ENCODE data around the gene HOXD9. TPM values are rescaled to one million over a fixed set of nuclear protein-coding genes. Genes with fewer than 3 reads are reported as not detected.
A peak's percentile ranks its signal among the peaks of the same experiment; 100 is the strongest.

The HOXD9 gene
- total and polyA plus RNA-seq, 2 of the 8 experiments (the other 6 are each of a cell fraction or from before 2014, with no cell fraction given), result not detected

DNA sequence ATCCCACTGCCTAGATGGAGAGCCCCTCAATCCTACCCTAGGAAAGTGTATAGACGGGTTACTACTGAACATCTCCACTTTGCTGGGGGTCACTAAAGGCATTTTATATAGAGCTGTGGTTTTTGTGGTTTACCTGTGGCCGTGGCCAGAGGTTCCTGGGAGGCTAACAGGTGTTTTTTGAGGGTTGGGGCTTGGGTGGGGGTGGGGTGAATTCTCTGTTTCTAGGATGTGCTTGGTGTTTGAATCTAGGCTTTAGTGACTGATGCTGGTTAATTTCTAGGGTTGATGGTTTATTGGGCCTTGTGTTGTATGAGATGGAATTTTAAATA, 14.7 kb downstream of the HOXD9 start:
- H3K79me1 ChIP-seq (ENCODE audit: low read depth, low read length), result no peaks in the 10 kb centered on the region
- H3K56ac ChIP-seq (replicated peaks; ENCODE audit: insufficient read length, low read depth, low read length), result no peak overlapping the region
- 17% methylated on average over 2 of the region's 2 CpGs; no CpG with 5 or more reads in 1 of the 2 experiments for WGBS, 2 experiments (ENCODE audit: extremely low coverage in 1 of 2, insufficient coverage in 1 of 2, insufficient read length in 1 of 2, insufficient replicate concordance in 2 of 2, low coverage in 1 of 2, low lambda C conversion rate in 2 of 2, missing lambda C conversion rate in 1 of 2)
- peaks cover 0 to 12% (median 0%) of the 10 kb centered on the region in 4 experiments; a peak in 1 of 8 replicates for H3K36me3 ChIP-seq (ENCODE audit: control insufficient read depth in 2 of 4, insufficient read depth in 4 of 4, low read length in 3 of 4)
- no peaks in the 10 kb centered on the region for H3K79me2 ChIP-seq (ENCODE audit: control insufficient read depth in 1 of 2, insufficient read depth in 2 of 2, low read length in 2 of 2)
- no peak overlapping the region for H2BK20ac ChIP-seq (ENCODE audit: low read length)
- H2BK5ac ChIP-seq (ENCODE audit: low read depth, low read length), result no peak overlapping the region
- H2BK12ac ChIP-seq (ENCODE audit: low read depth, low read length), result no peak overlapping the region
- 0 out of 2 replicates have a peak, but pooled peaks have one; percentile 22 for TF ChIP-seq SUZ12 (IDR thresholded peaks at IDR 0.05; ENCODE audit: low read length)
- TF ChIP-seq SIN3A (conservative IDR thresholded peaks at IDR 0.05 in 1 of 2, IDR thresholded peaks at IDR 0.05 in 1 of 2; ENCODE audit: low read depth in 1 of 2, low read length in 2 of 2), result no peak
- peak; percentile 45 for TF ChIP-seq EZH2 (IDR thresholded peaks at IDR 0.05; ENCODE audit: low read depth, low read length, severe bottlenecking)
- peak; percentile 50; the same call in 1 of the 2 replicates for TF ChIP-seq CBX8 (IDR thresholded peaks at IDR 0.05; ENCODE audit: borderline replicate concordance, low read depth, low read length)
- H3K4me1 ChIP-seq (replicated peaks in 1 of 4; ENCODE audit: control insufficient read depth in 3 of 4, insufficient read depth in 4 of 4, low read length in 3 of 4), result peaks cover 0 to 9% (median 4%) of the 10 kb centered on the region in 4 experiments; a peak in 5 of 7 replicates
- DNase-seq (ENCODE audit: low read depth in 1 of 2, low spot score in 2 of 2) (no peak), FAIRE-seq (no peak)
- peaks cover 6 to 29% of the 10 kb centered on the region in 2 experiments for H4K20me1 ChIP-seq (replicated peaks in 1 of 2; ENCODE audit: control insufficient read depth in 1 of 2, insufficient read depth in 2 of 2, low read length in 2 of 2)
- H4K5ac ChIP-seq (ENCODE audit: insufficient read length, low read depth, low read length), result no peak overlapping the region
- H2BK120ac ChIP-seq (replicated peaks; ENCODE audit: low read depth, low read length), result no peak overlapping the region
- H3K23me2 ChIP-seq (ENCODE audit: low read depth, low read length), result peaks cover 3% of the 10 kb centered on the region; the same call in 1 of the 2 replicates
- H3K9me3 ChIP-seq (ENCODE audit: insufficient read depth in 2 of 2, low read depth in 1 of 2, low read length in 1 of 2), result no peaks in the 10 kb centered on the region
- H2BK15ac ChIP-seq (ENCODE audit: low read length), result no peak overlapping the region
- H3K14ac ChIP-seq (ENCODE audit: insufficient read length), result no peak overlapping the region
- ChIA-PET CTCF (ENCODE audit: partially characterized antibody) (interaction anchor here (0.6 to 10.0 kb wide), 12 partner anchors 10 to 515 kb away, joined by 3 to 111 read pairs (median 4); no protein-coding TSS in a partner anchor), POLR2A (ENCODE audit: partially characterized antibody) (no interaction called here)
- peak overlapping the region in 1 of 4 experiments; percentile 59; a peak in 2 of 8 replicates for H3K4me3 ChIP-seq (ENCODE audit: extremely low read depth in 1 of 4, insufficient read depth in 2 of 4, low read depth in 3 of 4, low read length in 4 of 4)
- H4K8ac ChIP-seq (ENCODE audit: extremely low read depth, insufficient read depth, low read length), result no peak overlapping the region
- H3K4ac ChIP-seq (replicated peaks; ENCODE audit: insufficient read length, low read depth, low read length), result no peak overlapping the region
- H3K4me2 ChIP-seq (ENCODE audit: insufficient read depth in 1 of 2, low read depth in 2 of 2, low read length in 2 of 2), result peak overlapping the region; percentile 67 to 68; a peak in 3 of 4 replicates
- no peak overlapping the region for H3K9ac ChIP-seq (replicated peaks in 1 of 4; ENCODE audit: extremely low read depth in 1 of 4, low read depth in 3 of 4, low read length in 3 of 4)
- no peak overlapping the region for H4K91ac ChIP-seq (replicated peaks; ENCODE audit: insufficient read length, low read length)
- no peak overlapping the region for H3K27ac ChIP-seq (ENCODE audit: low read depth, low read length)
- no peak overlapping the region for H2AFZ ChIP-seq (ENCODE audit: low read length)
- H3K23ac ChIP-seq (ENCODE audit: insufficient read length), result no peak overlapping the region
- peaks cover 86 to 100% (median 97%) of the 10 kb centered on the region in 4 experiments for H3K27me3 ChIP-seq (replicated peaks in 1 of 4; ENCODE audit: control insufficient read depth in 3 of 4, extremely low read depth in 1 of 4, insufficient read depth in 3 of 4, low read length in 3 of 4)
- H3K18ac ChIP-seq (ENCODE audit: extremely low read depth, low read length), result no peak overlapping the region
- H2AK5ac ChIP-seq (ENCODE audit: low read depth, low read length), result no peak overlapping the region
